RWPE2 (cell line): ENCODE measurements around the gene DNAH14.

Source experiments
- ATAC-seq: fragments of 200-7000 bp; cut with Tn5 transposase; 3 replicates; pipeline ENCODE4 v1.9.1; 2021; ENCODE audit warnings: low read depth
- DNase-seq: peaks from one replicate; pipeline ENCODE4 v3.0.0-alpha.2; 2020; ENCODE audit warnings: low spot score
- H3K27ac ChIP-seq: fragments of 450-650 bp; 2 replicates; pipeline ENCODE4 v1.5.1; 2017; ENCODE audit warnings: mild to moderate bottlenecking; ENCODE audit not compliant: poor library complexity, severe bottlenecking
- H3K27me3 ChIP-seq: fragments of 250-450 bp; sonication (Bioruptor Pico); 2 replicates; pipeline ENCODE4 v1.5.1; 2021; ENCODE audit warnings: mild to moderate bottlenecking, moderate library complexity; ENCODE audit not compliant: insufficient read depth, poor library complexity, severe bottlenecking
- H3K36me3 ChIP-seq: fragments of 250-450 bp; sonication (Bioruptor Pico); 2 replicates; pipeline ENCODE4 v1.5.1; 2020; ENCODE audit warnings: low read depth, mild to moderate bottlenecking, moderate library complexity
- H3K4me1 ChIP-seq: fragments of 250-450 bp; sonication (Bioruptor Pico); 2 replicates; pipeline ENCODE4 v1.5.1; 2021; ENCODE audit warnings: mild to moderate bottlenecking, moderate library complexity; ENCODE audit not compliant: insufficient read depth, poor library complexity, severe bottlenecking
- H3K4me3 ChIP-seq: fragments of 250-450 bp; sonication (Bioruptor Pico); 2 replicates; pipeline ENCODE4 v1.5.1; 2021; ENCODE audit warnings: mild to moderate bottlenecking, moderate library complexity; ENCODE audit not compliant: severe bottlenecking
- H3K9me3 ChIP-seq: fragments of 250-450 bp; sonication (Bioruptor Pico); 2 replicates; pipeline ENCODE4 v1.5.1; 2021; ENCODE audit warnings: mild to moderate bottlenecking, moderate library complexity; ENCODE audit not compliant: severe bottlenecking
- TF ChIP-seq, protein P1 (sequence below): fragments of 450-650 bp; IDR thresholded peaks from one replicate; pipeline ENCODE4 v1.5.1; 2017; ENCODE audit warnings: mild to moderate bottlenecking, moderate library complexity; ENCODE audit not compliant: poor library complexity, severe bottlenecking

DNAH14 gene

DNA sequence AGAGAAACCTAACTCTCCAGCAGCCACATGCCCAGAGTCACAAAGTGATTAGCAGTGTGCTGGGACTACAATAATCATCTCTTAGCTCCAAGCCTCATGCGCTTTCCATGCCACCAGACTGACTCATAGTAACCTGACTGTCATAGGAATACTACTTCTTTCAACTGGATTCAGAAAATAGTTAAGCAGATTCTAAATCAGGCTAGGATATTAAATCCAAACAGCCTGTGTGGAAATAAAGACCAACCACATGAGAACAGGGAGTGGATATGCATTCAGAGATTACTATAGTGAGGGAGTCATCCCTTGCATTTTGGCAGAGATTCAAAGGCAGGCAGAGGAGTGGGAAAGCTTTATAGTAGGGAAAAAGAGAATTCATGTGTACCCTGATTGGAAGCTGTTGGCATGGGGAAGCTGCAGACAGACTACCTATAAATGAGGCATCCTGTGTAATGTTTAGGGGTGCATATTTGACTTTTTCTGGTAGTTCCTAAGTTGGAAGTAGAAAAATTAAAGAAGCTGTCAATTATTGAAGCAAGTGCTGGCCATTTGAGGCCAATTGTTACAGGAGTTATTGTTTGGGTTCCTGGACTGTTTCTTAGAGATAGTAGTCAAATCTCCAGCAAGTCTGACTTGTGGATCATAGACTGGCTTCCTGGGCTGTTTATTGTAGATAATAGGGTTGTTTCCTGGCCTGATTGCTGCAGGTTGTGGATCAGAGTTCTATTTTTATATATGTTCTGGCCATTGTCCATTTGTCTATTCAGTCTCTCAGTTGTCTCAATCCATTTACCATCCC lies 31.7 kb upstream of the DNAH14 start:
- no peak for ATAC-seq
- Histone ChIP-seq H3K4me1 (no peaks in the 10 kb centered on the region), H3K4me3 (no peak overlapping the region), H3K27me3 (no peaks in the 10 kb centered on the region), H3K9me3 (no peaks in the 10 kb centered on the region), H3K36me3 (no peaks in the 10 kb centered on the region), H3K27ac (no peak overlapping the region)
- no peak for DNase-seq
- TF ChIP-seq, protein P1, sequence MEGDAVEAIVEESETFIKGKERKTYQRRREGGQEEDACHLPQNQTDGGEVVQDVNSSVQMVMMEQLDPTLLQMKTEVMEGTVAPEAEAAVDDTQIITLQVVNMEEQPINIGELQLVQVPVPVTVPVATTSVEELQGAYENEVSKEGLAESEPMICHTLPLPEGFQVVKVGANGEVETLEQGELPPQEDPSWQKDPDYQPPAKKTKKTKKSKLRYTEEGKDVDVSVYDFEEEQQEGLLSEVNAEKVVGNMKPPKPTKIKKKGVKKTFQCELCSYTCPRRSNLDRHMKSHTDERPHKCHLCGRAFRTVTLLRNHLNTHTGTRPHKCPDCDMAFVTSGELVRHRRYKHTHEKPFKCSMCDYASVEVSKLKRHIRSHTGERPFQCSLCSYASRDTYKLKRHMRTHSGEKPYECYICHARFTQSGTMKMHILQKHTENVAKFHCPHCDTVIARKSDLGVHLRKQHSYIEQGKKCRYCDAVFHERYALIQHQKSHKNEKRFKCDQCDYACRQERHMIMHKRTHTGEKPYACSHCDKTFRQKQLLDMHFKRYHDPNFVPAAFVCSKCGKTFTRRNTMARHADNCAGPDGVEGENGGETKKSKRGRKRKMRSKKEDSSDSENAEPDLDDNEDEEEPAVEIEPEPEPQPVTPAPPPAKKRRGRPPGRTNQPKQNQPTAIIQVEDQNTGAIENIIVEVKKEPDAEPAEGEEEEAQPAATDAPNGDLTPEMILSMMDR, result no peak

- H3K27me3 ChIP-seq, result no peaks in the 10 kb centered on the region
- no peak overlapping the region for H3K4me3 ChIP-seq
- TF ChIP-seq, protein P1, result no peak
- H3K9me3 ChIP-seq, result no peaks in the 10 kb centered on the region
- ATAC-seq (no peak), DNase-seq (no peak)
- H3K4me1 ChIP-seq, result no peaks in the 10 kb centered on the region
- no peak overlapping the region for H3K27ac ChIP-seq
- H3K36me3 ChIP-seq, result no peaks in the 10 kb centered on the region
These were observed 30.5 kb upstream of the DNAH14 start for GRCh38 chr1:224898937-224899336.

DNA sequence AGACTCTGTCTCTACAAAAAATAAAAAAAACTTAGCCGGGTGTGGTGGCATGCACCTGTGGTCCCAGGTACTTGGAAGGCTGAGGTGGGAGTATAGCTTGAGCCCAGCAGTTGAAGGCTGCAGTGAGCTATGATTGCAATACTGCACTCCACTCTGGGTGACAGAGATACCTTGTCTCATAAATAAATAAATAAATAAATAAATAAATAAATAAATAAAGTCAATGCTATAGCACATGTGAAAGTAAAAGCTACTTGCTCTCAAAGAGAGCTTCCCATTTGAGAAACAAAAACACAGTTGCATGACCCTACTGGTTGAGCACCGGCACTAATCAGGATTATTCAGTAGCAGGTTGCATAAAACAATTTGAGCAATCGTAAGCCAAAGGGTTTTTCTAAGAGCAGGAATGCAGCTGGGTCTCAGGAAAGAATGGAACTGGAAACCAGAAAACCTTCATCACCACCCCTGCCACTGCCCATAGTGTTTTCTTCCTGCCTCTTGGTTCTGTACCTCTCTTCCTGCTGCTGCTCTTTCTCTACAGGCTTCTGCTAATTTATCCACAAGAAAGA lies 29.3 kb upstream of the DNAH14 start:
- Histone ChIP-seq H3K4me1 (no peaks in the 10 kb centered on the region), H3K27me3 (no peaks in the 10 kb centered on the region), H3K4me3 (no peak overlapping the region), H3K36me3 (no peaks in the 10 kb centered on the region), H3K27ac (no peak overlapping the region), H3K9me3 (no peaks in the 10 kb centered on the region)
- no peak for ATAC-seq
- TF ChIP-seq, protein P1, result no peak
- DNase-seq, result no peak

- no peaks in the 10 kb centered on the region for H3K4me1 ChIP-seq
- ATAC-seq, result no peak
- TF ChIP-seq, protein P1, result no peak
- no peaks in the 10 kb centered on the region for H3K36me3 ChIP-seq
- no peaks in the 10 kb centered on the region for H3K27me3 ChIP-seq
- H3K9me3 ChIP-seq, result no peaks in the 10 kb centered on the region
- no peak overlapping the region for H3K4me3 ChIP-seq
- H3K27ac ChIP-seq, result no peak overlapping the region
- no peak for DNase-seq
These were observed 28.2 kb upstream of the DNAH14 start for GRCh38 chr1:224901087-224901810.

DNA sequence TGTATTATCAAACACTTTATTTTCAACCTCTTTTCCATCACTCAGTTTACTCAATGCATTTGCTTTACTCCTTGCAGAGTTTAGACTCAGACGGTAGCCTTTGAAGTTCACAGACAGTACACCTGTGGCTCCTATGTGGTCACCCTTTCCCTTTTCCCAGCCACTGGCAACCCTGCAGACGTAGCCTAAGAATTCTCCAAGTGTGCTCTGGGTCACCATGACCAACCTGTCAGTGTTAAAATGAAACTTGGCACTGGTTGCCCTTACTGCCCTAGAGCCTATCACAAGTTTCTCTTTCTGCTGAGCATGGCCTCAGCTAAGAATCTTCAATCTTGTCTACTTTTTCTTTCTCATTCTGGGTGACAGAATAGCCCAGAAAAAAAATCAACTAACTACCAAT lies 25.5 kb upstream of the DNAH14 start:
- H3K4me3 ChIP-seq, result no peak overlapping the region
- no peak overlapping the region for H3K27ac ChIP-seq
- no peaks in the 10 kb centered on the region for H3K36me3 ChIP-seq
- DNase-seq, result no peak
- H3K4me1 ChIP-seq, result no peaks in the 10 kb centered on the region
- TF ChIP-seq, protein P1, result no peak
- no peaks in the 10 kb centered on the region for H3K27me3 ChIP-seq
- ATAC-seq, result no peak
- no peaks in the 10 kb centered on the region for H3K9me3 ChIP-seq
